ENCODE data around the gene PGM2L1.

DNA sequence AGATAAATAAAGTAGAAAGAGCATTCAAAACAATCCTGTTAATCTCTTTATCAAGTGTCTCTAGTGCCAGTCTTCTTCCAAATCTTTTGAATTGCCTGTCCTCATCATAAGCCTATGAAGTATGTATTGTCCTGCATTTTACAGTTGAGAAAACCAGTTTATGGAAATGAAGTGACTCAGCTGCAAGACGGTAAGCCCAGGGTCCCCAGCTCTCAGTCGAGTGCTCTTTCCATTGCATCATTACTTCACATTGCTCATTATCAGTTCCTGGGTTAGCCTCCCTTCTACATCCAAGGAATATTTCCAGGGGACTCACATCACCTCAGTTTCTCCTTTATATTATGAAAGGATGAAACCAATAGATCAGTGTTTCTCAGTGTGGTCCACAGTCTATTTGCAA is 77.7 kb downstream of the PGM2L1 start:
- TF ChIP-seq CTCF (conservative IDR thresholded peaks at IDR 0.05; ENCODE audit: low read depth, low read length) (no peak), POLR2A (IDR thresholded peaks at IDR 0.05; ENCODE audit: low read depth, low read length) (no peak), FOS (IDR thresholded peaks at IDR 0.05; ENCODE audit: low read depth, low read length) (no peak), RCOR1 (IDR thresholded peaks at IDR 0.05; ENCODE audit: insufficient replicate concordance, low read length) (no peak), BHLHE40 (IDR thresholded peaks at IDR 0.05; ENCODE audit: low read depth, low read length) (no peak), SMC3 (IDR thresholded peaks at IDR 0.05; ENCODE audit: low read depth, low read length) (no peak)
